Effector memory CD8-positive, alpha-beta T cell (primary cell): ENCODE data around the gene CCDC117.
"Not testable (repeated sequence)": the region's sequence is repeated elsewhere in the genome, so short reads cannot be mapped to it uniquely, and the experiment has no call there.

Source experiments
- ATAC-seq: fragments of 150-1000 bp; cut with Tn5 transposase; replicated peaks from 2 replicates; pipeline ENCODE4 v1.10.0; 2021; ENCODE audit warnings: mild to moderate bottlenecking, moderate library complexity
- DNase-seq, 3 experiments: peaks; one replicate each; pipeline ENCODE4 v3.0.0; 2021
- H3K27ac Mint-ChIP-seq, 2 donors: one replicate each; pipeline ENCODE4 v1.8.0; 2022; ENCODE audit warnings: mild to moderate bottlenecking in 2 of 2, mixed read lengths in 2 of 2, moderate library complexity in 2 of 2
- H3K27me3 Mint-ChIP-seq, 2 donors: one replicate each; pipeline ENCODE4 v1.8.0; 2022; ENCODE audit warnings: mixed read lengths in 2 of 2
- H3K36me3 Mint-ChIP-seq: one replicate; pipeline ENCODE4 v1.8.0; 2022; ENCODE audit warnings: mild to moderate bottlenecking, moderate library complexity, mixed read lengths; ENCODE audit not compliant: insufficient read depth
- H3K4me1 Mint-ChIP-seq, 2 donors: one replicate each; pipeline ENCODE4 v1.8.0; 2022; ENCODE audit warnings: low read depth in 2 of 2, mixed read lengths in 2 of 2
- H3K4me3 Mint-ChIP-seq, 2 donors: one replicate each; pipeline ENCODE4 v1.8.0; 2022; ENCODE audit warnings: mild to moderate bottlenecking in 2 of 2, mixed read lengths in 2 of 2, moderate library complexity in 2 of 2
- H3K9me3 Mint-ChIP-seq, 2 donors: one replicate each; pipeline ENCODE4 v1.8.0; 2022; ENCODE audit warnings: mixed read lengths in 2 of 2

CCDC117 gene

GRCh38 chr22:28743852-28744251 lies 28.6 kb upstream of the CCDC117 start:
- DNase-seq = no peak
- Mint-ChIP-seq H3K4me1 (peaks cover 28 to 30% of the 10 kb centered on the region in 2 donors), H3K9me3 (no peaks in the 10 kb centered on the region), H3K27me3 (no peaks in the 10 kb centered on the region), H3K4me3 (no peak overlapping the region), H3K27ac (no peak overlapping the region), H3K36me3 (peaks cover 37% of the 10 kb centered on the region)
- no peak for ATAC-seq

- peaks cover 20% of the 10 kb centered on the region for H3K36me3 Mint-ChIP-seq
- H3K27ac Mint-ChIP-seq = no peak overlapping the region
- no peaks in the 10 kb centered on the region for H3K27me3 Mint-ChIP-seq
- ATAC-seq = no peak
- H3K9me3 Mint-ChIP-seq = no peaks in the 10 kb centered on the region
- no peak for DNase-seq
- no peak overlapping the region for H3K4me3 Mint-ChIP-seq
- H3K4me1 Mint-ChIP-seq = peaks cover 15 to 16% of the 10 kb centered on the region in 2 donors
Observed at GRCh38 chr22:28750471-28750881, 22.0 kb upstream of the CCDC117 start.

- not testable (repeated sequence) for H3K9me3 Mint-ChIP-seq, H3K27me3 Mint-ChIP-seq, H3K4me1 Mint-ChIP-seq, H3K36me3 Mint-ChIP-seq, DNase-seq, ATAC-seq, H3K4me3 Mint-ChIP-seq
- peak overlapping the region in 1 of 2 donors; percentile 2 for H3K27ac Mint-ChIP-seq
Observed at GRCh38 chr22:28754512-28754911, 18.0 kb upstream of the CCDC117 start.

- DNase-seq = no peak
- Mint-ChIP-seq H3K4me1 (no peaks in the 10 kb centered on the region), H3K36me3 (no peaks in the 10 kb centered on the region), H3K27ac (no peak overlapping the region), H3K27me3 (no peaks in the 10 kb centered on the region), H3K9me3 (no peaks in the 10 kb centered on the region), H3K4me3 (no peak overlapping the region)
- no peak for ATAC-seq
Observed at GRCh38 chr22:28759861-28760560, 12.5 kb upstream of the CCDC117 start.

GRCh38 chr22:28761449-28761755 lies 11.1 kb upstream of the CCDC117 start:
- no peak overlapping the region for H3K4me3 Mint-ChIP-seq
- no peaks in the 10 kb centered on the region for H3K9me3 Mint-ChIP-seq
- DNase-seq (no peak), ATAC-seq (no peak)
- no peaks in the 10 kb centered on the region for H3K27me3 Mint-ChIP-seq
- H3K4me1 Mint-ChIP-seq = no peaks in the 10 kb centered on the region
- H3K27ac Mint-ChIP-seq = no peak overlapping the region
- no peaks in the 10 kb centered on the region for H3K36me3 Mint-ChIP-seq

GRCh38 chr22:28762000-28762399 lies 10.5 kb upstream of the CCDC117 start:
- ATAC-seq, H3K27me3 Mint-ChIP-seq, H3K27ac Mint-ChIP-seq, H3K36me3 Mint-ChIP-seq, H3K4me1 Mint-ChIP-seq, H3K9me3 Mint-ChIP-seq, H3K4me3 Mint-ChIP-seq, DNase-seq: not testable (repeated sequence)

GRCh38 chr22:28766628-28767027 lies 5.9 kb upstream of the CCDC117 start:
- DNase-seq (no peak), ATAC-seq (no peak)
- no peaks in the 10 kb centered on the region for H3K27me3 Mint-ChIP-seq
- no peaks in the 10 kb centered on the region for H3K9me3 Mint-ChIP-seq
- no peak overlapping the region for H3K27ac Mint-ChIP-seq
- H3K4me1 Mint-ChIP-seq = no peaks in the 10 kb centered on the region
- H3K36me3 Mint-ChIP-seq = peaks cover 3% of the 10 kb centered on the region
- H3K4me3 Mint-ChIP-seq = no peak overlapping the region

GRCh38 chr22:28768701-28769393 lies 3.6 kb upstream of the CCDC117 start:
- ATAC-seq (no peak), DNase-seq (no peak)
- Mint-ChIP-seq H3K4me1 (peaks cover 6 to 7% of the 10 kb centered on the region in 2 donors), H3K9me3 (no peaks in the 10 kb centered on the region), H3K4me3 (no peak overlapping the region), H3K36me3 (peaks cover 16% of the 10 kb centered on the region), H3K27ac (no peak overlapping the region), H3K27me3 (no peaks in the 10 kb centered on the region)

- ATAC-seq (no peak), DNase-seq (no peak)
- Mint-ChIP-seq H3K9me3 (no peaks in the 10 kb centered on the region), H3K36me3 (peaks cover 22% of the 10 kb centered on the region), H3K27me3 (no peaks in the 10 kb centered on the region), H3K4me1 (peaks cover 7 to 9% of the 10 kb centered on the region in 2 donors), H3K27ac (no peak overlapping the region), H3K4me3 (no peak overlapping the region)
Observed at GRCh38 chr22:28769394-28770085, 3.0 kb upstream of the CCDC117 start.

- H3K4me1 Mint-ChIP-seq = peaks cover 16 to 19% of the 10 kb centered on the region in 2 donors
- H3K36me3 Mint-ChIP-seq = peaks cover 39% of the 10 kb centered on the region
- ATAC-seq (no peak), DNase-seq (no peak)
- no peaks in the 10 kb centered on the region for H3K27me3 Mint-ChIP-seq
- H3K9me3 Mint-ChIP-seq = no peaks in the 10 kb centered on the region
- H3K27ac Mint-ChIP-seq = no peak overlapping the region
- H3K4me3 Mint-ChIP-seq = no peak overlapping the region
Observed at GRCh38 chr22:28771195-28771791, 1.2 kb upstream of the CCDC117 start.

GRCh38 chr22:28773461-28773867 lies 969 bp downstream of the CCDC117 start:
- peaks cover 16 to 22% of the 10 kb centered on the region in 2 donors for H3K4me1 Mint-ChIP-seq
- ATAC-seq (no peak), DNase-seq (no peak)
- H3K9me3 Mint-ChIP-seq = no peaks in the 10 kb centered on the region
- peak overlapping the region; percentile 91 to 92 for H3K4me3 Mint-ChIP-seq
- H3K27me3 Mint-ChIP-seq = no peaks in the 10 kb centered on the region
- H3K36me3 Mint-ChIP-seq = peaks cover 59% of the 10 kb centered on the region
- peak overlapping the region; percentile 89 to 96 for H3K27ac Mint-ChIP-seq

GRCh38 chr22:28774378-28774777 lies 1.9 kb downstream of the CCDC117 start:
- no peak for ATAC-seq
- H3K4me1 Mint-ChIP-seq = peaks cover 16 to 22% of the 10 kb centered on the region in 2 donors
- H3K27me3 Mint-ChIP-seq = no peaks in the 10 kb centered on the region
- no peaks in the 10 kb centered on the region for H3K9me3 Mint-ChIP-seq
- peak overlapping the region; percentile 91 to 92 for H3K4me3 Mint-ChIP-seq
- no peak for DNase-seq
- H3K27ac Mint-ChIP-seq = peak overlapping the region in 1 of 2 donors; percentile 96
- H3K36me3 Mint-ChIP-seq = peaks cover 62% of the 10 kb centered on the region

GRCh38 chr22:28779833-28780232 lies 7.3 kb downstream of the CCDC117 start:
- H3K4me1 Mint-ChIP-seq = peaks cover 7 to 26% of the 10 kb centered on the region in 2 donors
- H3K4me3 Mint-ChIP-seq = no peak overlapping the region
- H3K27me3 Mint-ChIP-seq = no peaks in the 10 kb centered on the region
- H3K9me3 Mint-ChIP-seq = no peaks in the 10 kb centered on the region
- peaks cover 80% of the 10 kb centered on the region for H3K36me3 Mint-ChIP-seq
- no peak for ATAC-seq
- H3K27ac Mint-ChIP-seq = no peak overlapping the region
- no peak for DNase-seq
